Measurements from ENCODE around the gene CUL1. TPM values are rescaled to one million over a fixed set of nuclear protein-coding genes. Genes with fewer than 3 reads are reported as not detected.

The CUL1 gene
- total and polyA plus RNA-seq, 2 donors (not counting 3 experiments of a cell fraction or from before 2014, with no cell fraction given) = 25.7 to 50.2 TPM

DNA sequence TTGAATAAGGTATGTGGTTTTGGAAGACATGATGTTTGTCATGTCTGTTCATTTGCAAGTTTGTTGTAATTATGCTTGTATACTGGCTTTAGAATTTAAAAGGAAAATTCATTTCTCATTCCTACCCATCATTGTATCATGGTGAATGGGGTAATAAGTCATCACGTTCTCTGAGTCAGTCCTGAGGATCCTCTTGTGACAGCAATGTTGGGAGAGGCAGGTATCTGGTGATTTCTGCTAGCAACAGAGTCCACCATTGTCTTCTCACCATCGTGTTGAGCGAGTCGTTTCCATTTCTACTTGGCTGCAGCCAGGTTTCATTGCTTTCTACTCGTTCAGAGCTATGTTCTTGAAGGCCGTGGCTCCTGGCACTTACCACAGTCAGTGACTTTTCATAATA, 16.3 kb downstream of the CUL1 start:
- no peak for DNase-seq (ENCODE audit: low read depth, low spot score)
- CTCF ChIA-PET = interaction anchor here (0.6 kb wide), 1 partner anchor 14 kb away, joined by 4 read pairs; no protein-coding TSS in a partner anchor
- Histone ChIP-seq H3K4me1 (ENCODE audit: control insufficient read depth, extremely low read depth, insufficient read depth, low read length) (no peaks in the 10 kb centered on the region), H3K9me3 (replicated peaks; ENCODE audit: control insufficient read depth, insufficient read depth, low read length) (no peaks in the 10 kb centered on the region), H4K20me1 (replicated peaks; ENCODE audit: control insufficient read depth, extremely low read depth, insufficient read depth, low read length) (peaks cover 23% of the 10 kb centered on the region), H3K9ac (replicated peaks; ENCODE audit: extremely low read depth, insufficient read depth, low read length) (no peak overlapping the region), H2AFZ (ENCODE audit: low read depth, low read length) (no peak overlapping the region), H3K27me3 (ENCODE audit: control insufficient read depth in 2 of 2, insufficient read depth in 2 of 2, low read length in 2 of 2) (no peaks in the 10 kb centered on the region), H3K27ac (ENCODE audit: insufficient read depth, low read depth, low read length) (no peak overlapping the region), H3K9me1 (replicated peaks; ENCODE audit: control insufficient read depth, extremely low read depth, insufficient read depth, low read length) (no peaks in the 10 kb centered on the region), H3K4me3 (replicated peaks in 1 of 3; ENCODE audit: insufficient read depth in 1 of 3, low read depth in 1 of 3, low read length in 3 of 3) (no peak overlapping the region), H3K79me2 (ENCODE audit: control insufficient read depth, insufficient read depth, low read length) (peaks cover 100% of the 10 kb centered on the region), H3K36me3 (ENCODE audit: control insufficient read depth in 2 of 2, extremely low read depth in 1 of 2, insufficient read depth in 2 of 2, low read length in 2 of 2) (no peaks in the 10 kb centered on the region), H3K4me2 (ENCODE audit: insufficient read depth, low read length) (no peak overlapping the region)
- no TSS peak for BruUV-seq (replicated peaks)
- POLR2A ChIA-PET = no interaction called here
- intact Hi-C loops (cut with micrococcal nuclease) (no loop called here), dilution Hi-C loops (cut with MboI; ENCODE audit: extremely low pct_ligation_motif_present, low sequenced_read_pairs) (no loop called here)
- no peak for FAIRE-seq
- TF ChIP-seq POLR2AphosphoS5 (IDR thresholded peaks at IDR 0.05; ENCODE audit: insufficient read depth, low read depth, low read length) (no peak), GATA2 (IDR thresholded peaks at IDR 0.05; ENCODE audit: insufficient read depth, insufficient read length, low read depth, low read length) (no peak), JUN (IDR thresholded peaks at IDR 0.05; ENCODE audit: borderline replicate concordance, insufficient read depth, insufficient read length, low read depth) (no peak), POLR2A (IDR thresholded peaks at IDR 0.05; ENCODE audit: low read depth, low read length) (no peak), EZH2 (IDR thresholded peaks at IDR 0.05; ENCODE audit: borderline replicate concordance, low read depth, low read length, severe bottlenecking) (no peak), FOS (IDR thresholded peaks at IDR 0.05; ENCODE audit: borderline replicate concordance, insufficient read depth, low read length) (no peak), MYC (IDR thresholded peaks at IDR 0.05; ENCODE audit: low read depth, low read length) (no peak)
- TF ChIP-seq, protein P1, sequence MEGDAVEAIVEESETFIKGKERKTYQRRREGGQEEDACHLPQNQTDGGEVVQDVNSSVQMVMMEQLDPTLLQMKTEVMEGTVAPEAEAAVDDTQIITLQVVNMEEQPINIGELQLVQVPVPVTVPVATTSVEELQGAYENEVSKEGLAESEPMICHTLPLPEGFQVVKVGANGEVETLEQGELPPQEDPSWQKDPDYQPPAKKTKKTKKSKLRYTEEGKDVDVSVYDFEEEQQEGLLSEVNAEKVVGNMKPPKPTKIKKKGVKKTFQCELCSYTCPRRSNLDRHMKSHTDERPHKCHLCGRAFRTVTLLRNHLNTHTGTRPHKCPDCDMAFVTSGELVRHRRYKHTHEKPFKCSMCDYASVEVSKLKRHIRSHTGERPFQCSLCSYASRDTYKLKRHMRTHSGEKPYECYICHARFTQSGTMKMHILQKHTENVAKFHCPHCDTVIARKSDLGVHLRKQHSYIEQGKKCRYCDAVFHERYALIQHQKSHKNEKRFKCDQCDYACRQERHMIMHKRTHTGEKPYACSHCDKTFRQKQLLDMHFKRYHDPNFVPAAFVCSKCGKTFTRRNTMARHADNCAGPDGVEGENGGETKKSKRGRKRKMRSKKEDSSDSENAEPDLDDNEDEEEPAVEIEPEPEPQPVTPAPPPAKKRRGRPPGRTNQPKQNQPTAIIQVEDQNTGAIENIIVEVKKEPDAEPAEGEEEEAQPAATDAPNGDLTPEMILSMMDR (IDR thresholded peaks at IDR 0.05; ENCODE audit: extremely low read depth in 1 of 2, insufficient read depth in 1 of 2, low read depth in 1 of 2, low read length in 2 of 2) = no peak
- TF ChIP-seq, protein P2, sequence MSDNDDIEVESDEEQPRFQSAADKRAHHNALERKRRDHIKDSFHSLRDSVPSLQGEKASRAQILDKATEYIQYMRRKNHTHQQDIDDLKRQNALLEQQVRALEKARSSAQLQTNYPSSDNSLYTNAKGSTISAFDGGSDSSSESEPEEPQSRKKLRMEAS (IDR thresholded peaks at IDR 0.05; ENCODE audit: insufficient read depth, insufficient read length) = no peak
